Hematopoietic multipotent progenitor cell treated with erythropoietin and hydrocortisone succinate and interleukin-3 and kit ligand, for 4 days (in vitro differentiated cells): ENCODE measurements around the gene TBL1XR1.
A peak's percentile ranks its signal among the peaks of the same experiment; 100 is the strongest.
"Not testable (repeated sequence)": the region's sequence is repeated elsewhere in the genome, so short reads cannot be mapped to it uniquely, and the experiment has no call there.

Experiments used
- DNase-seq: peaks from one replicate; pipeline ENCODE4 v3.0.0-alpha.2; 2015

TBL1XR1 gene

DNA sequence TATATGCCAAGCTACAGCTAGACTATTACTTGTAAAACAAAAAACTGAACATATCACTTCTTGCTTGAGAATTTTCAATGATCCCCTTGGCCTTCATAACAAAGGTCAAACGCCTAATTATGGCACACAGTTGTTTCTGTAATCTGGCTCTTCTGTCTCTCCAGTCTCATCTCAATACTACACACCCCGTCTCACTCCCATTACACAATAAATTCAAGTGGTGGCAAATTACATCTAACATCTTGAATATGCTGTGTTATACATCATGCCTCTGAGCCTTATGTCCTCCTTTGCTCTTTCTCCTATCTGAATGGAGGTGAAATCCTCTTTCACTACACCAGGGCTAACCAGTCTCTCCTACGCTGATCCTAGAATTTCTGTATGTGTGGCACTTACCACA, 140.4 kb downstream of the TBL1XR1 start:
- DNase-seq, result no peak

GRCh38 chr3:177055605-177056571, 141.4 kb downstream of the TBL1XR1 start:
- DNase-seq, result no peak

DNA sequence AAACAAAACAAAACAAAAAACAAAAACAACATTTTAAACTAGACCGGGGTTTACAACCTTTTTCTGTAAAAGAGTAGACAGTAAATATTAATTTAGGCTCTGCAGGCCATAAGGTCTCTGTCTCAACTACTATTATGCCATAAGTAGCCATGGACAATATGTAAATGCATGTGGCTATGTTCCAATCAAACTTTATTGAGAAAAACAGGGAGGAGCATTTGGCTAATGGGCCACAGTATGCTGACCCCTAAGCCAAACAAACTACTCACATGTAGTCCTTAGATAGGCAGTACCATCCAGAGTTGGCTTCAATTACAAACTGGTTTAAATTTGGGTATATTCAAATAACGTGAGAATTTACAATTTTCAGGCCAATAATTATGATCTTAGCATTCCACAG, 144.2 kb downstream of the TBL1XR1 start:
- DNase-seq, result no peak

DNA sequence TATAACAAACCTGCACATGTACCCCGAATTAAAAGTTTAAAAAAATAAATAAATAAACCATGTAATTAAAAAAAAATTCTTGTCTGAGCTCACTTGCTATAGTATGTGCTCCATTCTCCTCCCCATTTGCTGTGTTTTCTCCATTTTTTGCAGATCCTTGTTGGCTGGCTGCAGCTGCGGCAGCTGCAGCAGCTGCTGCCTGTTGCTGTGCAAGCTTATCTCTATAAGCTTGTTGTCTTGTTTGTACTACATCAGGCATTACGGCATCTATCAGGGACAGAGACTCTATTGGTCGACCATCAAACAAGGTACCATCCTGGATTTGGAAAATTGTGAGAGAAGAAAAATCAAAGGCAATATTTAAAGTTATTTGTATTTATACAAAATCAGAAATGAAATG, 145.9 kb downstream of the TBL1XR1 start:
- DNase-seq, result no peak

GRCh38 chr3:177050501-177051237, 146.6 kb downstream of the TBL1XR1 start:
- peak; percentile 84 for DNase-seq

GRCh38 chr3:177045767-177046166, 151.5 kb downstream of the TBL1XR1 start:
- no peak for DNase-seq

DNA sequence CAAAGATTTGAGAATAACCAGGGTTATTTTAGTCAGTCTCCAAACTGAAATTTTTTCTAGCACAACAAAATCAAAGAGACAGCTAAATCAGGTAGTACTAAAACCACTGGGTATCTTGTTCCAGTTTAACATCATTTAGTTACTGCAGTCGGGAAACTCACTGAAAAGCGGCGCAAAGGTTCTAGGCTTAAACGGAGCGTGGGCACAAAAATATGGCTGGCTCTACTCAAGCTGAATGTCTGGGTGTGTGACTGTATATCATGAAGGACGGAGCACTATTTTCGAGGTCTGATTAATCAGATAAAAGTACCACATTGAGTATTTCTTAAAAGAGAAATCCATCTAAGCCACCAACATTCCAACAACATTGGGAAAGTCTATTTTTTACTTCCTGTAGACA, 152.1 kb downstream of the TBL1XR1 start:
- DNase-seq, result no peak

- no peak for DNase-seq
Observed at GRCh38 chr3:177041730-177042551, 155.3 kb downstream of the TBL1XR1 start.

- DNase-seq, result no peak
Observed at GRCh38 chr3:177041021-177041729, 156.1 kb downstream of the TBL1XR1 start.

DNA sequence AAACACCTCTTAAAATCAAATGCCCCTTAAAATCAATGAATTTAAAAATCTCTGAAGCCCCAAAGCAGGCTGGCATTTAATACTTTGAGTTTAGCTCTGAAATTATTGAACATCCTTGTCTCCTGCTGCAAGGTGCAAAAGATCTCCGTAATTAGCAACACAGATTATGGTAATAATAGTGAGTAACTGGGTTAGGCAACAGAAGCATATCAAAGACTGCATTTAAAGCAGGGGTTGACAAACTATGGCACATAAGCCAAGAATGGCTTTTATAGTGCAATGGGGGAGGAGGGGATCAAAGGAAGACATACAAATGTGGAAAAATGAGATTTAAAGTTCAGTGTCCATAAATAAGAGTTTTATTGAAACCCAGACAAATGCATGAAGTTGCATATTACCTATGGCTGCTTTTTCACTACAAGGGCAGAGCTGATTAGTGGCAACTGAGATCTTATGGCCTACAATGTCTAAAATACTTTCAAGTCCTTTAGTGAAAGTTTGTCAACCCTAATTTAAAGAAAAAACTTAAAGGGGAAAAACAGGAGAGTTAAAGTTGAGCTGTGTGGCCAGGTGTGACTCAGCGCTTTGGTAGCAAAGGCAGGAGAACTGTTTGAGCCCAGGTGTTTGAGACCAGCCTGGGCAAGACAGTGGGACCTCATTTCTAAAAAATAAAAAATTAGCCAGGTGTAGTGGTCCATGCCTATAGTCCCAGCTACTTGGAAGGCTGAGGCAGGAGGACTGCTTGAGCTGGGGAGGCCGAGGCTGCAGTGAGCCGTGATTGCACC, 157.6 kb downstream of the TBL1XR1 start:
- no peak for DNase-seq

- DNase-seq, result no peak
Observed at GRCh38 chr3:177037241-177037640, 160.0 kb downstream of the TBL1XR1 start.

GRCh38 chr3:177035676-177036075, 161.6 kb downstream of the TBL1XR1 start:
- DNase-seq, result no peak

- peak; percentile 65 for DNase-seq
Observed at GRCh38 chr3:177034832-177035475, 162.3 kb downstream of the TBL1XR1 start.

- DNase-seq, result peak; percentile 34
Observed at GRCh38 chr3:177026505-177027277, 170.6 kb downstream of the TBL1XR1 start.

GRCh38 chr3:177015881-177016280, 181.4 kb downstream of the TBL1XR1 start:
- DNase-seq, result no peak

GRCh38 chr3:177013681-177014280, 183.5 kb downstream of the TBL1XR1 start:
- DNase-seq, result no peak

- DNase-seq, result no peak
Observed at GRCh38 chr3:177005718-177006405, 191.4 kb downstream of the TBL1XR1 start.

DNA sequence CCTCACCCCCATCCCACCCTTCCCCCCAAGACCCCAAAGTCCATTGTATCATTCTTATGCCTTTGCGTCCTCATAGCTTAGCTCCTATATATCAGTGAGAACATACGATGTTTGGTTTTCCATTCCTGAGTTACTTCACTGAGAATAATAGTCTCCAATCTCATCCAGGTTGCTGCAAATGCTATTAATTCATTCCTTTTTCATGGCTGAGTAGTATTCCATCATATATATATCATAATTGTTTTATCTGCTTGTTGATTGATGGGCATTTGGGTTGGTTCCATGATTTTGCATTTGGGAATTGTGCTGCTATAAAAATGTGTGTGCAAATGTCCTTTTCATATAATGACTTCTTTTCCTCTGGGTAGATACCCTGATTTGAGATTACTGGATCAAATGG, 197.1 kb downstream of the TBL1XR1 start:
- not testable (repeated sequence) for DNase-seq

- DNase-seq, result no peak
Observed at GRCh38 chr3:176995946-176996345, 201.3 kb downstream of the TBL1XR1 start.
